Endothelial cell of umbilical vein (primary cell): ENCODE results near the gene MTFP1. TPM values are rescaled to one million over a fixed set of nuclear protein-coding genes. Genes with fewer than 3 reads are reported as not detected.

Source experiments
- BruUV-seq: library from RNA; stranded (reverse); fragments of 400-500 nt; replicated peaks from 2 replicates; lab custom pipeline; 2021; lab: Mats Ljungman, UMichigan
- CTCF ChIA-PET: fragments of 300-600, 350-600 bp; sonication (Branson Sonifier 250); formaldehyde crosslinking; loops from one replicate; lab custom pipeline; 2021; ENCODE audit warnings: antibody characterized with exemption, inconsistent platforms; lab: Charles Lee
- POLR2A ChIA-PET: fragments of 300-600, 350-600 bp; sonication (Branson Sonifier 250); formaldehyde crosslinking; loops from one replicate; lab custom pipeline; 2021; ENCODE audit warnings: antibody characterized with exemption, inconsistent platforms; lab: Charles Lee
- DNase-seq: peaks from one replicate; pipeline ENCODE4 v3.0.0-alpha.2; 2011; ENCODE audit warnings: low read depth, low spot score
- FAIRE-seq: peaks from 2 replicates; lab custom pipeline; 2011; peaks lifted over from hg19 to GRCh38; lab: Jason Lieb, UNC
- H2AFZ ChIP-seq: 2 replicates; pipeline ENCODE4 v1.6.0; 2012; ENCODE audit warnings: low read depth, low read length, control low read depth, inconsistent platforms
- H3K27ac ChIP-seq: 2 replicates; pipeline ENCODE4 v1.5.1; 2011; ENCODE audit warnings: low read depth, mild to moderate bottlenecking, control low read depth, low read length, moderate library complexity; ENCODE audit not compliant: insufficient read depth
- H3K27me3 ChIP-seq, 2 experiments: 2 replicates each; pipeline versions ENCODE4 v1.6.0 to v1.6.1; 2011; ENCODE audit warnings: low read length in 2 of 2, mixed read lengths in 1 of 2; ENCODE audit not compliant: control insufficient read depth in 2 of 2, insufficient read depth in 2 of 2
- H3K36me3 ChIP-seq, 2 experiments: 2 replicates in 1 of 2; 3 replicates in 1 of 2; pipeline ENCODE4 v1.5.1; 2011; ENCODE audit warnings: low read length in 2 of 2, mild to moderate bottlenecking in 1 of 2, moderate library complexity in 1 of 2; ENCODE audit not compliant: control insufficient read depth in 2 of 2, insufficient read depth in 2 of 2; ENCODE audit errors: extremely low read depth in 1 of 2
- H3K4me1 ChIP-seq: 3 replicates; pipeline ENCODE4 v1.5.1; 2011; ENCODE audit warnings: mild to moderate bottlenecking, low read length; ENCODE audit not compliant: control insufficient read depth, insufficient read depth; ENCODE audit errors: extremely low read depth
- H3K4me2 ChIP-seq: 2 replicates; pipeline ENCODE4 v1.6.1; 2011; ENCODE audit warnings: low read length, control low read depth, mixed read lengths; ENCODE audit not compliant: insufficient read depth
- H3K4me3 ChIP-seq, 3 experiments: fragments of 200-600 bp in 1 of 3; sonication (generic), shearing (Covaris generic) in 1 of 3; replicated peaks in 1 of 3; 2 replicates each; pipeline ENCODE4 v1.5.1; 2011 to 2016; ENCODE audit warnings: control low read depth in 3 of 3, low read length in 3 of 3, mild to moderate bottlenecking in 2 of 3, inconsistent platforms in 1 of 3, low read depth in 1 of 3, moderate library complexity in 1 of 3; ENCODE audit not compliant: insufficient read depth in 1 of 3
- H3K79me2 ChIP-seq: 2 replicates; pipeline ENCODE4 v1.6.0; 2012; ENCODE audit warnings: low read length, inconsistent platforms; ENCODE audit not compliant: control insufficient read depth, insufficient read depth
- H3K9ac ChIP-seq: replicated peaks from 2 replicates; pipeline ENCODE3; 2011; ENCODE audit warnings: low read length, control low read depth; ENCODE audit not compliant: insufficient read depth; ENCODE audit errors: extremely low read depth
- H3K9me1 ChIP-seq: replicated peaks from 3 replicates; pipeline ENCODE4 v1.6.0; 2011; ENCODE audit warnings: mild to moderate bottlenecking, low read length; ENCODE audit not compliant: control insufficient read depth, insufficient read depth; ENCODE audit errors: extremely low read depth
- H3K9me3 ChIP-seq: replicated peaks from 2 replicates; pipeline ENCODE4 v1.5.1; 2012; ENCODE audit warnings: low read length, inconsistent platforms; ENCODE audit not compliant: control insufficient read depth, insufficient read depth
- H4K20me1 ChIP-seq: replicated peaks from 2 replicates; pipeline ENCODE3; 2011; ENCODE audit warnings: mild to moderate bottlenecking, low read length; ENCODE audit not compliant: control insufficient read depth, insufficient read depth; ENCODE audit errors: extremely low read depth
- EZH2 ChIP-seq: IDR thresholded peaks from 2 replicates; pipeline ENCODE4 v1.6.1; 2012; ENCODE audit warnings: borderline replicate concordance, low read depth, mild to moderate bottlenecking, moderate library complexity, low read length, inconsistent platforms; ENCODE audit not compliant: severe bottlenecking
- FOS ChIP-seq: IDR thresholded peaks from 2 replicates; pipeline ENCODE4 v1.6.1; 2011; ENCODE audit warnings: mild to moderate bottlenecking, low read length, moderate library complexity, borderline replicate concordance; ENCODE audit not compliant: insufficient read depth
- GATA2 ChIP-seq: IDR thresholded peaks from 2 replicates; pipeline ENCODE4 v1.7.0; 2011; ENCODE audit warnings: low read depth, mild to moderate bottlenecking, moderate library complexity, mixed read lengths, low read length; ENCODE audit not compliant: insufficient read length, insufficient read depth
- JUN ChIP-seq: IDR thresholded peaks from 2 replicates; pipeline ENCODE4 v1.6.1; 2011; ENCODE audit warnings: borderline replicate concordance, low read depth; ENCODE audit not compliant: insufficient read length, insufficient read depth
- POLR2A ChIP-seq: IDR thresholded peaks from 2 replicates; pipeline ENCODE4 v1.6.1; 2012; ENCODE audit warnings: low read depth, mild to moderate bottlenecking, control low read depth, low read length
- POLR2AphosphoS5 ChIP-seq: IDR thresholded peaks from 2 replicates; pipeline ENCODE4 v1.6.1; 2012; ENCODE audit warnings: low read depth, mild to moderate bottlenecking, control low read depth, low read length, moderate library complexity; ENCODE audit not compliant: insufficient read depth
- dilution Hi-C: fragments of 300-500 bp; cut with MboI; formaldehyde crosslinking; loops from one replicate; pipeline ENCODE4 v1.15.0; 2019; ENCODE audit warnings: low sequenced_read_pairs; ENCODE audit not compliant: extremely low pct_ligation_motif_present
- intact Hi-C: fragments of 100-400 bp; cut with micrococcal nuclease; formaldehyde crosslinking; loops from one replicate; pipeline ENCODE4 v1.10.0; 2022
- polyA plus RNA-seq, 4 experiments: library from polyadenylated mRNA; depleted of rRNA in 3 of 4; stranded (reverse) in 3 of 4; unstranded in 1 of 4; fragments of >200 nt; gene quantifications; 2 replicates each; pipeline versions ENCODE4 v1.2.1 to v1.2.3, GENCODE V29; 2011 to 2012; ENCODE audit warnings: missing spikeins in 1 of 4
- total RNA-seq: library from RNA; stranded (reverse); gene quantifications from 2 replicates; pipeline ENCODE4 v1.2.3, GENCODE V29; 2021
- TF ChIP-seq, protein P1 (sequence below), 2 donors: IDR thresholded peaks; 1 replicate in 1 of 2; 2 replicates in 1 of 2; pipeline ENCODE4 v1.5.1; 2011; ENCODE audit warnings: low read length in 2 of 2, mild to moderate bottlenecking in 2 of 2, moderate library complexity in 2 of 2, control low read depth in 1 of 2, inconsistent platforms in 1 of 2, low read depth in 1 of 2; ENCODE audit not compliant: insufficient read depth in 1 of 2; ENCODE audit errors: extremely low read depth in 1 of 2

Gene MTFP1
- total and polyA plus RNA-seq, 2 donors (not counting 3 experiments of a cell fraction or from before 2014, with no cell fraction given) = 30.3 to 41.9 TPM

DNA sequence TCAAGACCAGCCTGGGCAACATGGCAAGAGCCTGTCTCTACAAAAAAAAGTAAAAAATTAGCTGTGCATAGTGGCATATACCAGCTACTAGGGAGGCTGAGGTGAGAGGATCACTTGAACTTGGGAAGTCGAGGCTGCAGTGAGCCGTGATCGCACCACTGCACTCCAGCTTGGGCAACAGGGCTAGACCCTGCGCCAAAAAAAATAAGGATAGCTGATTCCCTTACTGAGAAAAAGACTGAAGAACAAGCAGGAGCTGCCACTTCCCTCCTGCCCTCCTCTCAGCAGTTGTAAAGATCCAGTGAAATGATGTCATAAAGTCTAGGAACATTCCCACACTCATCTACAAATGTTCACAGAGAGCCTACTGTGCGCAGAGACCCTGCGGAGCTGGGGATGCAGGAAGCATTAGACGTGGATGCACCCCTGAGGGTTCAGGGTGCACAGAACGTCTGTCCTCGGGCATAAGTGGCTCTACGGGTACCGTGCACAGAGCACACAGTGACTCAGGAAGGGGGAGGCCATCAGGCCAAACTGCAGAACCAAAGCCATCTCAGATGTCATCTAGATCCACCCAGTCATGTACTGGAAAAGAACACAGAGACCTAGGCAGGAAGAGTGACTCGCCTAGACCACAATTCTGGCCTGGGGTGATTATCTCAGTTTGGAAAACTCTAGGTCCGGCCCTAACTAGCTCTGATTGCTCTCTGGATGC is 17.0 kb upstream of the MTFP1 start:
- dilution Hi-C loops = no loop called here
- Histone ChIP-seq H3K9me1 (no peaks in the 10 kb centered on the region), H3K9me3 (no peaks in the 10 kb centered on the region), H3K4me3 (no peak overlapping the region), H2AFZ (no peak overlapping the region), H3K4me1 (peaks cover 6% of the 10 kb centered on the region), H3K79me2 (peaks cover 7% of the 10 kb centered on the region), H3K9ac (no peak overlapping the region), H3K27ac (peak overlapping the region; percentile 6), H3K36me3 (peaks cover 3 to 40% of the 10 kb centered on the region in 2 experiments), H3K4me2 (no peak overlapping the region), H3K27me3 (no peaks in the 10 kb centered on the region), H4K20me1 (no peaks in the 10 kb centered on the region)
- FAIRE-seq (peak; percentile 69), DNase-seq (peak; percentile 50)
- intact Hi-C loops = no loop called here
- TF ChIP-seq FOS = no peak
- TF ChIP-seq GATA2 = peak; percentile 83
- peak; percentile 72 for TF ChIP-seq POLR2AphosphoS5
- peak; percentile 24 for TF ChIP-seq JUN
- no peak for TF ChIP-seq EZH2
- TF ChIP-seq, protein P1, sequence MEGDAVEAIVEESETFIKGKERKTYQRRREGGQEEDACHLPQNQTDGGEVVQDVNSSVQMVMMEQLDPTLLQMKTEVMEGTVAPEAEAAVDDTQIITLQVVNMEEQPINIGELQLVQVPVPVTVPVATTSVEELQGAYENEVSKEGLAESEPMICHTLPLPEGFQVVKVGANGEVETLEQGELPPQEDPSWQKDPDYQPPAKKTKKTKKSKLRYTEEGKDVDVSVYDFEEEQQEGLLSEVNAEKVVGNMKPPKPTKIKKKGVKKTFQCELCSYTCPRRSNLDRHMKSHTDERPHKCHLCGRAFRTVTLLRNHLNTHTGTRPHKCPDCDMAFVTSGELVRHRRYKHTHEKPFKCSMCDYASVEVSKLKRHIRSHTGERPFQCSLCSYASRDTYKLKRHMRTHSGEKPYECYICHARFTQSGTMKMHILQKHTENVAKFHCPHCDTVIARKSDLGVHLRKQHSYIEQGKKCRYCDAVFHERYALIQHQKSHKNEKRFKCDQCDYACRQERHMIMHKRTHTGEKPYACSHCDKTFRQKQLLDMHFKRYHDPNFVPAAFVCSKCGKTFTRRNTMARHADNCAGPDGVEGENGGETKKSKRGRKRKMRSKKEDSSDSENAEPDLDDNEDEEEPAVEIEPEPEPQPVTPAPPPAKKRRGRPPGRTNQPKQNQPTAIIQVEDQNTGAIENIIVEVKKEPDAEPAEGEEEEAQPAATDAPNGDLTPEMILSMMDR (IDR thresholded peaks at IDR 0.05; ENCODE audit: extremely low read depth in 1 of 2, insufficient read depth in 1 of 2, low read depth in 1 of 2, low read length in 2 of 2) = no peak
- no peak for TF ChIP-seq POLR2A
- ChIA-PET CTCF (interaction anchor here (0.9 to 4.1 kb wide), 7 partner anchors 11 to 153 kb away, joined by 3 to 21 read pairs (median 4); partner anchors contain the start of genes MTFP1 and SEC14L2), POLR2A (interaction anchor here (1.5 kb wide), 1 partner anchor 12 kb away, joined by 5 read pairs; the partner anchor contains the start of gene SEC14L2)
- BruUV-seq = no TSS peak
